Omental fat pad (tissue), 4 donors: ENCODE measurements around the gene IL4R. TPM values are rescaled to one million over a fixed set of nuclear protein-coding genes. Genes with fewer than 3 reads are reported as not detected.
"Not testable (repeated sequence)": the region's sequence is repeated elsewhere in the genome, so short reads cannot be mapped to it uniquely, and the experiment has no call there.

Experiments used
- ATAC-seq: fragments of 150-250 bp; one replicate; pipeline ENCODE4 v1.9.1; 2016; ENCODE audit warnings: mild to moderate bottlenecking, moderate library complexity; ENCODE audit not compliant: low FRiP score
- DNase-seq: peaks from one replicate; pipeline ENCODE4 v3.0.0-alpha.2; 2019; ENCODE audit warnings: low spot score
- CTCF ChIP-seq, 3 donors: fragments of 450-650 bp; IDR thresholded peaks; one replicate each; pipeline ENCODE4 v1.5.1; 2016 to 2017; ENCODE audit warnings: antibody characterized with exemption in 3 of 3, mild to moderate bottlenecking in 3 of 3, moderate library complexity in 2 of 3
- total RNA-seq, 4 donors: library from RNA; depleted of rRNA; stranded (reverse); fragments of >200 nt; gene quantifications; one replicate each; pipeline ENCODE4 v1.1.0, GENCODE V29; 2016

The IL4R gene
- total RNA-seq, 4 donors from 2014 or later = 36.9 to 162 (median 47.3) TPM

- DNase-seq = no peak
- TF ChIP-seq CTCF (IDR thresholded peaks at IDR 0.05) = no peak
- ATAC-seq = no peak
Measured at GRCh38 chr16:27326251-27326650, 12.5 kb downstream of the IL4R start.

GRCh38 chr16:27326738-27327585 is 13.2 kb downstream of the IL4R start:
- peak; percentile 78 for ATAC-seq
- no peak for TF ChIP-seq CTCF (IDR thresholded peaks at IDR 0.05)
- peak; percentile 74 for DNase-seq

GRCh38 chr16:27327586-27327915 is 13.8 kb downstream of the IL4R start:
- ATAC-seq (no peak), DNase-seq (no peak)
- TF ChIP-seq CTCF (IDR thresholded peaks at IDR 0.05) = no peak

GRCh38 chr16:27328937-27329336 is 15.2 kb downstream of the IL4R start:
- ATAC-seq (no peak), DNase-seq (peak; percentile 19)
- TF ChIP-seq CTCF (IDR thresholded peaks at IDR 0.05) = no peak

- DNase-seq = peak; percentile 23
Measured at GRCh38 chr16:27329376-27330079, 15.8 kb downstream of the IL4R start.

GRCh38 chr16:27330542-27330941 is 16.8 kb downstream of the IL4R start:
- ATAC-seq (peak; percentile 81), DNase-seq (peak; percentile 51)
- no peak for TF ChIP-seq CTCF (IDR thresholded peaks at IDR 0.05)

More at GRCh38 chr16:27329376-27330079, 15.8 kb downstream of the IL4R start:
- not testable (repeated sequence) for ATAC-seq

GRCh38 chr16:27332105-27332504 is 18.3 kb downstream of the IL4R start:
- TF ChIP-seq CTCF (IDR thresholded peaks at IDR 0.05) = no peak
- peak; percentile 19 for DNase-seq
- ATAC-seq = no peak
